ENCODE data around the gene ZC3H18. TPM values are rescaled to one million over a fixed set of nuclear protein-coding genes. Genes with fewer than 3 reads are reported as not detected.

Gene ZC3H18
- total RNA-seq, 1 donor from 2014 or later: 49.2 TPM

DNA sequence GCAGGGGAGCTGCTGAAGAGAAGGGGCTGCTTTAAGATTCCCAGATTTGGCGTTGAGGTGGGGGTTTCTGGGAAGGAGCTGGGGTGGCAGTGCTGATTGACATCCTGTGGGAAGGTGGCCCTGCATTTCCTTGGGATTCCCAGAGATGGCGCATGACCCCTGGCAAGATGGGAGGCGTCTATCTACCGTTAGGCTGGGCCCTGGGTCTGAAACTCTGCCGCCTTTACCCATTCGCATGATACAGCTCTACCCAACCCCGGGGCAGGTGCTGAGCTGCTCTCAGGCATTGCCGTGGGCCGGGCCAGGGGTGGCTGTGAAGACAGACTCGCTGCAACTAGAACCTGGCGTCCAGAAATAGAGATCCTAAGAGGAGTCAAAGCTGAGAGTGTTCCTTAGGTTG, 102.6 kb downstream of the ZC3H18 start:
- H3K36me3 ChIP-seq: peaks cover 7% of the 10 kb centered on the region
- H3K4me3 ChIP-seq: no peak overlapping the region
- intact Hi-C loops (cut with DNase I): no loop called here
- H3K27ac ChIP-seq: no peak overlapping the region
- no peaks in the 10 kb centered on the region for H3K4me1 ChIP-seq
- TF ChIP-seq, protein P1, sequence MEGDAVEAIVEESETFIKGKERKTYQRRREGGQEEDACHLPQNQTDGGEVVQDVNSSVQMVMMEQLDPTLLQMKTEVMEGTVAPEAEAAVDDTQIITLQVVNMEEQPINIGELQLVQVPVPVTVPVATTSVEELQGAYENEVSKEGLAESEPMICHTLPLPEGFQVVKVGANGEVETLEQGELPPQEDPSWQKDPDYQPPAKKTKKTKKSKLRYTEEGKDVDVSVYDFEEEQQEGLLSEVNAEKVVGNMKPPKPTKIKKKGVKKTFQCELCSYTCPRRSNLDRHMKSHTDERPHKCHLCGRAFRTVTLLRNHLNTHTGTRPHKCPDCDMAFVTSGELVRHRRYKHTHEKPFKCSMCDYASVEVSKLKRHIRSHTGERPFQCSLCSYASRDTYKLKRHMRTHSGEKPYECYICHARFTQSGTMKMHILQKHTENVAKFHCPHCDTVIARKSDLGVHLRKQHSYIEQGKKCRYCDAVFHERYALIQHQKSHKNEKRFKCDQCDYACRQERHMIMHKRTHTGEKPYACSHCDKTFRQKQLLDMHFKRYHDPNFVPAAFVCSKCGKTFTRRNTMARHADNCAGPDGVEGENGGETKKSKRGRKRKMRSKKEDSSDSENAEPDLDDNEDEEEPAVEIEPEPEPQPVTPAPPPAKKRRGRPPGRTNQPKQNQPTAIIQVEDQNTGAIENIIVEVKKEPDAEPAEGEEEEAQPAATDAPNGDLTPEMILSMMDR (IDR thresholded peaks at IDR 0.05): no peak
- peak; percentile 48 for DNase-seq
- peak in 1 of 2 donors; percentile 37 for ATAC-seq
- H3K9me3 ChIP-seq: no peaks in the 10 kb centered on the region
- H3K27me3 ChIP-seq (ENCODE audit: low read depth): no peaks in the 10 kb centered on the region

DNA sequence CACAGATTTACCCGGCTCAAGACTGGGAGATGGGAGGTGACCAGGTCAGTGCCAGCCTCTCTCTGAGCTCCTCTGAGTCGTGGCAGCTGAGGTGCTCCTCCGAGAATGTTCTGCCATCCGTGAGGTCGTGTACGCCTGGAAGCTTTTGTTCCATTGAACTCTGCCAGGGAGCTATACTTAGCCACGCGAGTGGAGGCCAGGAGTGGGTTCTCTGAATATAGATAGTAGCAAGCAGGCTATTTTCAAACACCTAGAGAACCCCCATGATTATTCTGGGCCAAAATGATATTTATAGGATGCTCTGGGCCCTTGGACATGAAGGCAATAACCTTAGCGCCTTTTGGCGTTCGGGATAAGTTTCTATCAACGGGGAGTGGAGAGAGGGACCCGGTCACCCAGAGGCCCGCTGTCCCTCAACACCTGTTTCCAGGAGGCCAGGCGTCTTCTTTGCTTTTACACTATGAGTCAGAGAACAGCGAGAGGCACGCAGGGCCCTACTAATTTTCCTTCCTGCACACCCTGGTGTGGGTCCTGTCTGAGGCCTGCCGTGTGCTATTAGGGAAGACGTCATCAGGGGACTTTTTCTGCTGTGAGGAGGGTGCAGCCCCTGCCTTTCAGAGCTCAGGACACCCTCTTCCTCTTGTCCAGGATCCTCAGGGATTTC, 103.6 kb downstream of the ZC3H18 start:
- no peaks in the 10 kb centered on the region for H3K9me3 ChIP-seq
- H3K27me3 ChIP-seq (ENCODE audit: low read depth): peaks cover 4% of the 10 kb centered on the region
- TF ChIP-seq, protein P1 (IDR thresholded peaks at IDR 0.05): no peak
- H3K36me3 ChIP-seq: peaks cover 11% of the 10 kb centered on the region
- ATAC-seq (no peak), DNase-seq (no peak)
- H3K27ac ChIP-seq: no peak overlapping the region
- H3K4me3 ChIP-seq: no peak overlapping the region
- intact Hi-C loops (cut with DNase I): no loop called here
- H3K4me1 ChIP-seq: no peaks in the 10 kb centered on the region

DNA sequence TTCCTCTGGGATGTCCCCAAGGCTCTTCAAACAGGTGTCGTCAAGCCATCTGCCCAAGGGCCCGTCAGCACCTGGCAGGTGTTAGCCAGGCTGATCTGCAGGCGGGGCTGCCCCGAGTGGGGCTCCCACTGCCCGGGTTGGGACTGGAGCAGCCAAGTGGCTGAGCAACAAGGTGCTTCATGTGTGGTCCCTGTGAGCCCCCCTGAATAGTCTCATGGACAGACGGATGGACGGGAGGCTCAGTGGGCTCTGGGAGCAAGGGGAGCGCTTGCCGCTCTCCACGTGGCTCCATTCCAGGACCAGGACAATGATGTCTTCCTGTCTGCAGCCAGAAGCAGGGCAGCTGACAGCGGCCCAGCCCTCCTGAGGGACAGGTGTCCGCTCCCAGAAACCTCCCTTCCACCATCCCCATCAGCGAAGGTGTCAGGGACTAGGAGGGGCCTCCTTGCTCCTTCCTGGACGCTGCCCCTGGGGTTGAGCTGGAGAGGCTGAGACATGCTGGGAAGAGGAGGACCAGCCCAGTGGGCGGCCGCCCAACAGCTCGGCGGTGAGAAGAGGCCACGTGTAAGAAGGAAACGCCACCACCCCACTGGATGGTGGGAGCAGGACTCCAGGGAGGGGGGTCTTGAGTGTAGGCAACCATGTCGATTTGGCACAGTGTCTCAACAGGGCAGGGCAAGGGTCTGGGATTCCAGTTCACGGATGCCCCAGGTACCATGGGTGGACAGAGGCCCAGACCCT, 106.5 kb downstream of the ZC3H18 start:
- Histone ChIP-seq H3K36me3 (peaks cover 17% of the 10 kb centered on the region), H3K9me3 (no peaks in the 10 kb centered on the region), H3K4me3 (no peak overlapping the region), H3K4me1 (peaks cover 9% of the 10 kb centered on the region), H3K27me3 (ENCODE audit: low read depth) (peaks cover 20% of the 10 kb centered on the region), H3K27ac (no peak overlapping the region)
- ATAC-seq (no peak), DNase-seq (no peak)
- TF ChIP-seq, protein P1 (IDR thresholded peaks at IDR 0.05): no peak
- intact Hi-C loops (cut with DNase I): no loop called here

DNA sequence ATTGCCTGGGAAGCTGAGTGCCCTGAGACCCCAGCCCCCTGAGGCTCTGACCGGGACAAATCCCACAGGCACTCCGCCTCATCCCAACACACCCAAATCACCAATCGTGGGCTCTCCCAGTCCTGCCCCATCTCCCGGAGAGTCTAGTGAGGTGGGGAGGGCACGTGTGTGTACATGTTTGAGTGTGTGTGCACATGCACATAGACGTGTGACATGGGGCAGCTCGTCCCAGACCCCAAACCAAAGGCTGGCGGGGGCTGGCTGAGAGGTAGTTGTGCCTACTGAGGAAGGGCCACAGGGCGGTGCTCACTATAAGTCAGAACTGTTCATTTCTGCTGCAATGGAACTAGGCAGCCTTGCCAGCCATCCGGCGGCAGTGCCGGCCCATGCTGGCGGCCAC, 107.5 kb downstream of the ZC3H18 start:
- Histone ChIP-seq H3K27ac (no peak overlapping the region), H3K4me3 (no peak overlapping the region), H3K4me1 (peaks cover 18% of the 10 kb centered on the region), H3K9me3 (no peaks in the 10 kb centered on the region), H3K27me3 (ENCODE audit: low read depth) (peaks cover 25% of the 10 kb centered on the region), H3K36me3 (peaks cover 17% of the 10 kb centered on the region)
- TF ChIP-seq, protein P1 (IDR thresholded peaks at IDR 0.05): no peak
- intact Hi-C loops (cut with DNase I): no loop called here
- DNase-seq (no peak), ATAC-seq (no peak)

DNA sequence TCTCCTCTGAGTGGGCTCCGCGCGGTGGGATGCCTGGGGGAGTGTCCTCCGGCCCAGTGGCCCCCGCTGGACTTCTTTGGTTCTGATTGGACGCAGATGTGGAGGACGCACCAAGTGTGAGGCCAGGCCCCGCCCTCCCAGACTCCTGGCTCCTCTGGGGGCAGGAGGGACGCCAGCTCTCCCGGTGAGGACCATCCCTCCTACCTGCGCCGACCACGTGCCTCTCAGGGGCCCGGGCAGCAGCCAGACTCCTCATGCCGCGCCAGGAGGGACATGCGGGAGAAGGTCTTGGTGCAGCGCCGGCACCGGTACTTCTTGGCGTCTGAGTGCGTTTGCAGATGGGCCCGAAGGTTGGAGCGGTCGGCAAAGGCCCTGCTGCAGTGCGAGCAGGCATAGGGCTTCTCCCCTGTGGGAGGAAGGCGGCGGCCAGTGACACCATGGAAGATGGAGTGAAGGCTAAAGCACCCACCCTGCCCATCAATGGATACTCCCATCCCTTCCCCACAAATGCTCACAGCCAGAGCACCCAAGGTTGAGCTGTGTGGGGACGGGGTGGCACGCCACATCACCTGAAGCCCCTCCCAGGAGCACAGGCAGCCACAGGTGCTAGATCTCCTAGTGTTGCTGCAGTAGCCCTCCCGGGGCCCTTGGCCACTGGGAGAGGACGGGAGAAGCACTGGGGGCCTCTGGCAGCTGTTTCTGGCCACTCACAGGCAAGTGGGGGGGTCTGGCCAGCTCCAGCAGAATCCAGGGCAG, 108.2 kb downstream of the ZC3H18 start:
- DNase-seq (peak; percentile 43), ATAC-seq (no peak)
- Histone ChIP-seq H3K36me3 (peaks cover 17% of the 10 kb centered on the region), H3K4me3 (no peak overlapping the region), H3K27me3 (ENCODE audit: low read depth) (peaks cover 25% of the 10 kb centered on the region), H3K9me3 (no peaks in the 10 kb centered on the region), H3K27ac (no peak overlapping the region), H3K4me1 (peaks cover 18% of the 10 kb centered on the region)
- TF ChIP-seq, protein P1 (IDR thresholded peaks at IDR 0.05): no peak
- intact Hi-C loops (cut with DNase I): no loop called here

All from lower lobe of right lung (tissue), 2 donors.